ENCODE results near the gene BMP6. TPM values are rescaled to one million over a fixed set of nuclear protein-coding genes. Genes with fewer than 3 reads are reported as not detected.

BMP6 gene
- total and polyA plus RNA-seq, 4 experiments from 2014 or later, result 0.06 TPM; not detected in 3

- Mint-ChIP-seq H3K4me3 (no peak overlapping the region), H3K9me3 (peaks cover 0 to 3% (median 0%) of the 10 kb centered on the region in 8 donors), H3K4me1 (no peaks in the 10 kb centered on the region), H3K36me3 (no peaks in the 10 kb centered on the region), H3K27ac (no peak overlapping the region), H3K27me3 (peaks cover 3 to 18% of the 10 kb centered on the region in 2 donors)
- H3K9me3 ChIP-seq (ENCODE audit: control insufficient read depth in 1 of 2, low read length in 2 of 2), result no peaks in the 10 kb centered on the region
- no peak overlapping the region for H3K27ac ChIP-seq (ENCODE audit: low read depth, low read length)
- ChIA-PET CTCF (ENCODE audit: partially characterized antibody) (no interaction called here), POLR2A (ENCODE audit: partially characterized antibody) (no interaction called here)
- H3K4me1 ChIP-seq (ENCODE audit: insufficient read depth, low read length), result no peaks in the 10 kb centered on the region
- DNase-seq, result no peak
- no peaks in the 10 kb centered on the region for H3K36me3 ChIP-seq (ENCODE audit: insufficient read depth, low read length)
- intact Hi-C loops (cut with micrococcal nuclease), result no loop called here
- no peaks in the 10 kb centered on the region for H3K27me3 ChIP-seq (ENCODE audit: insufficient read depth, low read length)
- no peak overlapping the region for H3K4me3 ChIP-seq (ENCODE audit: low read length in 2 of 2)
These were observed 79.4 kb downstream of the BMP6 start for GRCh38 chr6:7805078-7805849.

GRCh38 chr6:7805850-7806214, 79.9 kb downstream of the BMP6 start:
- ChIA-PET CTCF (ENCODE audit: partially characterized antibody) (no interaction called here), POLR2A (ENCODE audit: partially characterized antibody) (no interaction called here)
- H3K27me3 Mint-ChIP-seq, result peaks cover 5 to 18% of the 10 kb centered on the region in 2 donors
- DNase-seq, result no peak
- H3K4me1 ChIP-seq (ENCODE audit: insufficient read depth, low read length), result no peaks in the 10 kb centered on the region
- no peaks in the 10 kb centered on the region for H3K36me3 ChIP-seq (ENCODE audit: insufficient read depth, low read length)
- H3K4me1 Mint-ChIP-seq, result no peaks in the 10 kb centered on the region
- peaks cover 0 to 3% (median 0%) of the 10 kb centered on the region in 8 donors for H3K9me3 Mint-ChIP-seq
- no peaks in the 10 kb centered on the region for H3K9me3 ChIP-seq (ENCODE audit: control insufficient read depth in 1 of 2, low read length in 2 of 2)
- intact Hi-C loops (cut with micrococcal nuclease), result no loop called here
- H3K4me3 ChIP-seq (ENCODE audit: low read length in 2 of 2), result no peak overlapping the region
- H3K27me3 ChIP-seq (ENCODE audit: insufficient read depth, low read length), result no peaks in the 10 kb centered on the region
- H3K27ac ChIP-seq (ENCODE audit: low read depth, low read length), result no peak overlapping the region
- no peaks in the 10 kb centered on the region for H3K36me3 Mint-ChIP-seq
- H3K27ac Mint-ChIP-seq, result no peak overlapping the region
- no peak overlapping the region for H3K4me3 Mint-ChIP-seq

GRCh38 chr6:7806711-7807110, 80.8 kb downstream of the BMP6 start:
- H3K4me1 ChIP-seq (ENCODE audit: insufficient read depth, low read length), result no peaks in the 10 kb centered on the region
- Mint-ChIP-seq H3K27ac (no peak overlapping the region), H3K27me3 (peaks cover 7 to 18% of the 10 kb centered on the region in 2 donors), H3K4me1 (no peaks in the 10 kb centered on the region), H3K9me3 (peaks cover 0 to 3% (median 0%) of the 10 kb centered on the region in 8 donors), H3K4me3 (no peak overlapping the region), H3K36me3 (no peaks in the 10 kb centered on the region)
- intact Hi-C loops (cut with micrococcal nuclease), result no loop called here
- DNase-seq, result no peak
- POLR2A ChIA-PET (ENCODE audit: partially characterized antibody), result no interaction called here
- H3K4me3 ChIP-seq (ENCODE audit: low read length in 2 of 2), result no peak overlapping the region
- CTCF ChIA-PET (ENCODE audit: partially characterized antibody), result no interaction called here
- H3K36me3 ChIP-seq (ENCODE audit: insufficient read depth, low read length), result no peaks in the 10 kb centered on the region
- no peaks in the 10 kb centered on the region for H3K27me3 ChIP-seq (ENCODE audit: insufficient read depth, low read length)
- H3K9me3 ChIP-seq (ENCODE audit: control insufficient read depth in 1 of 2, low read length in 2 of 2), result no peaks in the 10 kb centered on the region
- no peak overlapping the region for H3K27ac ChIP-seq (ENCODE audit: low read depth, low read length)

- CTCF ChIA-PET (ENCODE audit: partially characterized antibody), result interaction anchor here (0.6 kb wide), 1 partner anchor 204 kb away, joined by 3 read pairs; no protein-coding TSS in a partner anchor
- H3K9me3 Mint-ChIP-seq, result peaks cover 0 to 3% (median 0%) of the 10 kb centered on the region in 8 donors
These were observed 83.4 kb downstream of the BMP6 start for GRCh38 chr6:7809346-7809745.

GRCh38 chr6:7811441-7811840, 85.5 kb downstream of the BMP6 start:
- no peak for DNase-seq
- no peak overlapping the region for H3K27ac ChIP-seq (ENCODE audit: low read depth, low read length)
- H3K4me3 ChIP-seq (ENCODE audit: low read length in 2 of 2), result no peak overlapping the region
- intact Hi-C loops (cut with micrococcal nuclease), result no loop called here
- ChIA-PET CTCF (ENCODE audit: partially characterized antibody) (no interaction called here), POLR2A (ENCODE audit: partially characterized antibody) (no interaction called here)
- Mint-ChIP-seq H3K36me3 (no peaks in the 10 kb centered on the region), H3K4me3 (no peak overlapping the region), H3K9me3 (peaks cover 0 to 3% (median 0%) of the 10 kb centered on the region in 8 donors), H3K27ac (no peak overlapping the region), H3K4me1 (no peaks in the 10 kb centered on the region), H3K27me3 (peaks cover 3 to 7% of the 10 kb centered on the region in 2 donors)
- H3K27me3 ChIP-seq (ENCODE audit: insufficient read depth, low read length), result no peaks in the 10 kb centered on the region
- H3K36me3 ChIP-seq (ENCODE audit: insufficient read depth, low read length), result no peaks in the 10 kb centered on the region
- no peaks in the 10 kb centered on the region for H3K4me1 ChIP-seq (ENCODE audit: insufficient read depth, low read length)
- no peaks in the 10 kb centered on the region for H3K9me3 ChIP-seq (ENCODE audit: control insufficient read depth in 1 of 2, low read length in 2 of 2)

More at GRCh38 chr6:7809346-7809745, 83.4 kb downstream of the BMP6 start:
- Mint-ChIP-seq H3K36me3 (no peaks in the 10 kb centered on the region), H3K4me1 (no peaks in the 10 kb centered on the region), H3K4me3 (peak overlapping the region in 1 of 8 donors; percentile 3), H3K27ac (no peak overlapping the region), H3K27me3 (peaks cover 7 to 14% of the 10 kb centered on the region in 2 donors)
- intact Hi-C loops (cut with micrococcal nuclease), result no loop called here
- Histone ChIP-seq H3K36me3 (ENCODE audit: insufficient read depth, low read length) (no peaks in the 10 kb centered on the region), H3K4me1 (ENCODE audit: insufficient read depth, low read length) (no peaks in the 10 kb centered on the region), H3K27me3 (ENCODE audit: insufficient read depth, low read length) (no peaks in the 10 kb centered on the region), H3K27ac (ENCODE audit: low read depth, low read length) (no peak overlapping the region), H3K4me3 (ENCODE audit: low read length in 2 of 2) (no peak overlapping the region), H3K9me3 (ENCODE audit: control insufficient read depth in 1 of 2, low read length in 2 of 2) (no peaks in the 10 kb centered on the region)
- DNase-seq, result no peak
- POLR2A ChIA-PET (ENCODE audit: partially characterized antibody), result no interaction called here

GRCh38 chr6:7812623-7813022, 86.7 kb downstream of the BMP6 start:
- H3K9me3 Mint-ChIP-seq, result no peaks in the 10 kb centered on the region
- no peak overlapping the region for H3K27ac Mint-ChIP-seq
- H3K4me3 Mint-ChIP-seq, result no peak overlapping the region
- Histone ChIP-seq H3K36me3 (ENCODE audit: insufficient read depth, low read length) (no peaks in the 10 kb centered on the region), H3K27me3 (ENCODE audit: insufficient read depth, low read length) (no peaks in the 10 kb centered on the region), H3K9me3 (ENCODE audit: control insufficient read depth in 1 of 2, low read length in 2 of 2) (no peaks in the 10 kb centered on the region), H3K4me1 (ENCODE audit: insufficient read depth, low read length) (no peaks in the 10 kb centered on the region), H3K27ac (ENCODE audit: low read depth, low read length) (no peak overlapping the region), H3K4me3 (ENCODE audit: low read length in 2 of 2) (no peak overlapping the region)
- ChIA-PET CTCF (ENCODE audit: partially characterized antibody) (no interaction called here), POLR2A (ENCODE audit: partially characterized antibody) (no interaction called here)
- H3K27me3 Mint-ChIP-seq, result peaks cover 3 to 7% of the 10 kb centered on the region in 2 donors
- no peaks in the 10 kb centered on the region for H3K4me1 Mint-ChIP-seq
- DNase-seq, result no peak
- no peaks in the 10 kb centered on the region for H3K36me3 Mint-ChIP-seq
- intact Hi-C loops (cut with micrococcal nuclease), result no loop called here

GRCh38 chr6:7813193-7813592, 87.3 kb downstream of the BMP6 start:
- Mint-ChIP-seq H3K4me1 (no peaks in the 10 kb centered on the region), H3K9me3 (no peaks in the 10 kb centered on the region), H3K36me3 (no peaks in the 10 kb centered on the region), H3K4me3 (no peak overlapping the region), H3K27me3 (peaks cover 3 to 7% of the 10 kb centered on the region in 2 donors), H3K27ac (no peak overlapping the region)
- Histone ChIP-seq H3K36me3 (ENCODE audit: insufficient read depth, low read length) (no peaks in the 10 kb centered on the region), H3K27ac (ENCODE audit: low read depth, low read length) (no peak overlapping the region), H3K4me1 (ENCODE audit: insufficient read depth, low read length) (no peaks in the 10 kb centered on the region), H3K4me3 (ENCODE audit: low read length in 2 of 2) (no peak overlapping the region), H3K27me3 (ENCODE audit: insufficient read depth, low read length) (no peaks in the 10 kb centered on the region), H3K9me3 (ENCODE audit: control insufficient read depth in 1 of 2, low read length in 2 of 2) (no peaks in the 10 kb centered on the region)
- no peak for DNase-seq
- intact Hi-C loops (cut with micrococcal nuclease), result no loop called here
- ChIA-PET POLR2A (ENCODE audit: partially characterized antibody) (no interaction called here), CTCF (ENCODE audit: partially characterized antibody) (interaction anchor here (1.3 kb wide), 1 partner anchor 55 kb away, joined by 3 read pairs; no protein-coding TSS in a partner anchor)
